ENCODE results near the gene INTS3. TPM values are rescaled to one million over a fixed set of nuclear protein-coding genes. Genes with fewer than 3 reads are reported as not detected.
A peak's percentile ranks its signal among the peaks of the same experiment; 100 is the strongest.
"Not testable (repeated sequence)": the region's sequence is repeated elsewhere in the genome, so short reads cannot be mapped to it uniquely, and the experiment has no call there.

Gene INTS3
- total RNA-seq, 1 donor from 2014 or later, result 72.3 TPM

- intact Hi-C loops (cut with DNase I), result no loop called here
- DNase-seq (no peak), ATAC-seq (no peak)
- Histone ChIP-seq H3K4me1 (no peaks in the 10 kb centered on the region), H3K36me3 (no peaks in the 10 kb centered on the region), H3K9me3 (no peaks in the 10 kb centered on the region), H3K27me3 (no peaks in the 10 kb centered on the region), H3K4me3 (no peak overlapping the region), H3K27ac (no peak overlapping the region)
- TF ChIP-seq, protein P1, sequence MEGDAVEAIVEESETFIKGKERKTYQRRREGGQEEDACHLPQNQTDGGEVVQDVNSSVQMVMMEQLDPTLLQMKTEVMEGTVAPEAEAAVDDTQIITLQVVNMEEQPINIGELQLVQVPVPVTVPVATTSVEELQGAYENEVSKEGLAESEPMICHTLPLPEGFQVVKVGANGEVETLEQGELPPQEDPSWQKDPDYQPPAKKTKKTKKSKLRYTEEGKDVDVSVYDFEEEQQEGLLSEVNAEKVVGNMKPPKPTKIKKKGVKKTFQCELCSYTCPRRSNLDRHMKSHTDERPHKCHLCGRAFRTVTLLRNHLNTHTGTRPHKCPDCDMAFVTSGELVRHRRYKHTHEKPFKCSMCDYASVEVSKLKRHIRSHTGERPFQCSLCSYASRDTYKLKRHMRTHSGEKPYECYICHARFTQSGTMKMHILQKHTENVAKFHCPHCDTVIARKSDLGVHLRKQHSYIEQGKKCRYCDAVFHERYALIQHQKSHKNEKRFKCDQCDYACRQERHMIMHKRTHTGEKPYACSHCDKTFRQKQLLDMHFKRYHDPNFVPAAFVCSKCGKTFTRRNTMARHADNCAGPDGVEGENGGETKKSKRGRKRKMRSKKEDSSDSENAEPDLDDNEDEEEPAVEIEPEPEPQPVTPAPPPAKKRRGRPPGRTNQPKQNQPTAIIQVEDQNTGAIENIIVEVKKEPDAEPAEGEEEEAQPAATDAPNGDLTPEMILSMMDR (IDR thresholded peaks at IDR 0.05), result no peak
Observed at GRCh38 chr1:153717330-153717729, 10.5 kb upstream of the INTS3 start.

- no peak for DNase-seq
- no peak for ATAC-seq
- Histone ChIP-seq H3K36me3 (no peaks in the 10 kb centered on the region), H3K4me1 (no peaks in the 10 kb centered on the region), H3K9me3 (no peaks in the 10 kb centered on the region), H3K4me3 (no peak overlapping the region), H3K27ac (no peak overlapping the region), H3K27me3 (no peaks in the 10 kb centered on the region)
- TF ChIP-seq, protein P1 (IDR thresholded peaks at IDR 0.05), result no peak
- intact Hi-C loops (cut with DNase I), result no loop called here
Observed at GRCh38 chr1:153723687-153724086, 4.2 kb upstream of the INTS3 start.

- H3K36me3 ChIP-seq; H3K27me3 ChIP-seq; H3K9me3 ChIP-seq; DNase-seq; ATAC-seq; H3K4me3 ChIP-seq; intact Hi-C loops (cut with DNase I); H3K4me1 ChIP-seq; H3K27ac ChIP-seq: not testable (repeated sequence)
Observed at GRCh38 chr1:153724634-153725033, 3.2 kb upstream of the INTS3 start.

DNA sequence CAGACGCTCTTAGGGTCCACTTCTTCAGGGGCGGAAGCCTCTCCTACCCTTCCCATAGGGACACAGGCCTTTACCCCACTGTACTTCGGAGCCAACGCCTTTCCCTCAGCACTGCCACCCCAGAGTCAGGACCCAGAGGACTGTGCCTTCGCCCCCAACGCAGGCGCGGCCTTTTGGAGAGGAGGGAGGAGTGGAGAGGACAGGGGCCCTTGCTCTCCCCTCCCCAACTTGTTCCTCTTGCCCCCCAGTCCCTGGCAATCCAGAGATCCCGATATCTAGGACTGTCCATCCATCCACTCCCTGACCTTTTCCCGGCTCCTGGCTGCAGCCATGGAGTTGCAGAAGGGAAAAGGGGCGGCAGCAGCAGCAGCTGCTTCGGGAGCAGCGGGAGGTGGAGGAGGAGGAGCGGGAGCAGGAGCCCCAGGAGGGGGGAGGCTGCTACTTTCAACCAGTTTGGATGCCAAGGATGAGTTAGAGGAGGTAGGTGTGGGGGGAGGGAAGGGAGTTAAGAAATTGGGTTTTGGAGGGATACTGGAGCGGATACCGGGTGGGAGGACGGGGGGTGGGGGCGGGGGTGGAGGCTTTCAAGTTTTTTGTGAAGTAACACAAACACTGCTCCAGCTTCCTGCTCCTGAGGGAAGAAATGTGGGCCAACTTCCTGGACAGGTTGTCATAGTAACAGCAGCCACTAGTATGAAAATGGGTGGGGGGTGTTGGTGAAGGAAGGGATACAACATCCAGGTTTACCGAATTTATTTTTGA is 636 bp downstream of the INTS3 start:
- peak overlapping the region; percentile 99 for H3K27ac ChIP-seq
- peak overlapping the region; percentile 94 for H3K4me3 ChIP-seq
- no peaks in the 10 kb centered on the region for H3K36me3 ChIP-seq
- no peaks in the 10 kb centered on the region for H3K27me3 ChIP-seq
- H3K4me1 ChIP-seq, result peaks cover 25% of the 10 kb centered on the region
- TF ChIP-seq, protein P1 (IDR thresholded peaks at IDR 0.05), result no peak
- intact Hi-C loops (cut with DNase I), result no loop called here
- peak; percentile 4 for ATAC-seq
- H3K9me3 ChIP-seq, result no peaks in the 10 kb centered on the region
- DNase-seq, result peak; percentile 78

DNA sequence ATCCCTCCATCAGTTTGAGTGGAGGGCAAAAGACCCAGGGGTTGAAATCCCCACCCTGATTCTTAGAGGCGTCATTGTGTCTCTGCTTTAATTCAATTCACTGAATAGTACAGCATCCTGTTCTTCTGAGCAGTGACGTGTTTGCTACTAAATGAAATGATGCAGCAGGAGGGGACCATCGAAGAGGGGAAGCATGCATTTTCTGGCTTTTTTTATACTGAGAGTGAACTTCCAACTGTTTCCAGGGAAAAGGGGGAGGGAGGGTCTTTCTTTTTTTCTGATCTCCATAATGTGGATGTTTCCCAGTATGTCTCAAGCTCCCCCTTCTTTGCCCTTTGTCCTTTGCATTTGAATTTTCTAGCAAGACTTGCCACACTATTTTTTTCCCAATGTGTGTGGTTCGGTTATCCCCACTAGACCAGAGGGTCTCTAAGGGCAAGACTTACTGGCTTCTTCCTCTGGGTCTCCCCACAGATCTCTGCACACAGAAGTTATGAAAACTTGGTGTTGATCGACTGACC is 2.7 kb downstream of the INTS3 start:
- Histone ChIP-seq H3K9me3 (no peaks in the 10 kb centered on the region), H3K36me3 (no peaks in the 10 kb centered on the region), H3K4me1 (peaks cover 28% of the 10 kb centered on the region), H3K27me3 (no peaks in the 10 kb centered on the region), H3K27ac (peak overlapping the region; percentile 24), H3K4me3 (no peak overlapping the region)
- no peak for ATAC-seq
- TF ChIP-seq, protein P1 (IDR thresholded peaks at IDR 0.05), result no peak
- no peak for DNase-seq
- intact Hi-C loops (cut with DNase I), result no loop called here

DNA sequence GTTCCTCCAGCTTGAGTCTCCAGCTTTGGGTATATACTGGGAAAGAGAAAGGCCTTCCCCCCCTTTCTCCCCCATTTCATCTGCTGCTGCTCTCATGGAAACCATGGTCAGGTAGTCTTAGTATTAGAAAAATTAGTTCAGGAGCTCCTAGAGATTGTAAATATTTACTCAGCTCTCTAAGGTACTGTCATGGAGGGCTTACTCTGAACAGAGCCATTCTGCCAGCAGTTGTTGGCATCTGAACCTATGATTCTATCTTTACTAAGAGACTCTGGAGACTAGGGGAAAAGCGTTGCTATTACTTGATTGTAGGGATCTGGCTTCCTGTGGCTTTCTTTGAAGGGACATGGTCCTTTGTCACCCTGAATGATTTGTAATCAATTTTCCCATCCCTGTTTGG is 6.1 kb downstream of the INTS3 start:
- Histone ChIP-seq H3K27me3 (no peaks in the 10 kb centered on the region), H3K4me1 (peaks cover 26% of the 10 kb centered on the region), H3K4me3 (no peak overlapping the region), H3K9me3 (no peaks in the 10 kb centered on the region), H3K27ac (peak overlapping the region; percentile 67), H3K36me3 (peaks cover 4% of the 10 kb centered on the region)
- TF ChIP-seq, protein P1 (IDR thresholded peaks at IDR 0.05), result no peak
- no peak for DNase-seq
- intact Hi-C loops (cut with DNase I), result no loop called here
- ATAC-seq, result peak; percentile 64

Measured in upper lobe of right lung (tissue), 1 donor.